Liver (tissue), 9 donors: Measurements from ENCODE around the gene FAM120B. TPM values are rescaled to one million over a fixed set of nuclear protein-coding genes. Genes with fewer than 3 reads are reported as not detected.

Source experiments
- DNase-seq: peaks from one replicate; pipeline ENCODE4 v3.0.0-alpha.2; 2017; ENCODE audit warnings: low spot score
- H3K27ac ChIP-seq, 2 donors: one replicate each; pipeline ENCODE4 v1.7.0; 2013; ENCODE audit warnings: inconsistent platforms in 2 of 2, low read length in 2 of 2, control low read depth in 1 of 2, low read depth in 1 of 2, mild to moderate bottlenecking in 1 of 2
- H3K27me3 ChIP-seq, 4 donors: one replicate each; pipeline versions ENCODE4 v1.6.1 to v1.7.0; 2013; ENCODE audit warnings: low read length in 3 of 4, inconsistent platforms in 1 of 4, mild to moderate bottlenecking in 1 of 4, moderate library complexity in 1 of 4; ENCODE audit not compliant: control insufficient read depth in 4 of 4, insufficient read depth in 4 of 4
- H3K36me3 ChIP-seq, 4 donors: one replicate each; pipeline versions ENCODE4 v1.6.1 to v1.7.0; 2013; ENCODE audit warnings: low read length in 3 of 4, mild to moderate bottlenecking in 3 of 4, low read depth in 1 of 4, moderate library complexity in 1 of 4; ENCODE audit not compliant: control insufficient read depth in 4 of 4, insufficient read depth in 3 of 4
- H3K4me1 ChIP-seq, 4 donors: one replicate each; pipeline versions ENCODE4 v1.6.1 to v1.7.0; 2013; ENCODE audit warnings: low read length in 3 of 4, mild to moderate bottlenecking in 3 of 4, moderate library complexity in 1 of 4; ENCODE audit not compliant: control insufficient read depth in 4 of 4, insufficient read depth in 4 of 4
- H3K4me3 ChIP-seq, 3 donors: one replicate each; pipeline versions ENCODE4 v1.6.1 to v1.7.0; 2013; ENCODE audit warnings: low read length in 3 of 3, control low read depth in 1 of 3, low read depth in 1 of 3, mild to moderate bottlenecking in 1 of 3
- H3K9ac ChIP-seq, 2 donors: one replicate each; pipeline ENCODE4 v1.7.0; 2013; ENCODE audit warnings: low read length in 2 of 2, mild to moderate bottlenecking in 2 of 2, moderate library complexity in 2 of 2, control low read depth in 1 of 2, low read depth in 1 of 2
- H3K9me3 ChIP-seq, 4 donors: one replicate each; pipeline versions ENCODE4 v1.6.1 to v1.7.0; 2013; ENCODE audit warnings: low read length in 3 of 4; ENCODE audit not compliant: control insufficient read depth in 4 of 4
- EGR1 ChIP-seq, 2 donors: IDR thresholded peaks; 2 replicates each; pipeline ENCODE4 v1.6.1; 2016 to 2018; ENCODE audit warnings: antibody characterized with exemption in 2 of 2, low read depth in 2 of 2
- FOXA1 ChIP-seq: IDR thresholded peaks from 2 replicates; pipeline ENCODE4 v1.6.1; 2016; ENCODE audit warnings: antibody characterized with exemption
- FOXA2 ChIP-seq: IDR thresholded peaks from 2 replicates; pipeline ENCODE4 v1.6.1; 2016; ENCODE audit warnings: antibody characterized with exemption
- GABPA ChIP-seq, 2 donors: IDR thresholded peaks in 1 of 2; conservative IDR thresholded peaks in 1 of 2; 2 replicates each; pipeline ENCODE4 v1.6.1; 2016; ENCODE audit warnings: antibody characterized with exemption in 2 of 2, mild to moderate bottlenecking in 1 of 2, moderate library complexity in 1 of 2
- HNF4A ChIP-seq, 2 donors: conservative IDR thresholded peaks; 2 replicates each; pipeline ENCODE4 v1.6.1; 2016; ENCODE audit warnings: antibody characterized with exemption in 2 of 2, mild to moderate bottlenecking in 2 of 2
- HNF4G ChIP-seq: IDR thresholded peaks from 2 replicates; pipeline ENCODE4 v1.6.1; 2016; ENCODE audit warnings: antibody characterized with exemption
- JUND ChIP-seq, 2 donors: IDR thresholded peaks; 2 replicates each; pipeline ENCODE4 v1.6.1; 2016; ENCODE audit warnings: antibody characterized with exemption in 2 of 2
- NR2F2 ChIP-seq: IDR thresholded peaks from 2 replicates; pipeline ENCODE4 v1.6.1; 2016; ENCODE audit warnings: antibody characterized with exemption
- RAD21 ChIP-seq, 2 donors: IDR thresholded peaks; 2 replicates each; pipeline ENCODE4 v1.6.1; 2016; ENCODE audit warnings: antibody characterized with exemption in 2 of 2, mild to moderate bottlenecking in 2 of 2
- RXRA ChIP-seq, 2 donors: IDR thresholded peaks; 2 replicates each; pipeline ENCODE4 v1.6.1; 2017 to 2018; ENCODE audit warnings: antibody characterized with exemption in 2 of 2, mild to moderate bottlenecking in 1 of 2
- SP1 ChIP-seq: IDR thresholded peaks from 2 replicates; pipeline ENCODE4 v1.6.1; 2018; ENCODE audit warnings: antibody characterized with exemption, mild to moderate bottlenecking
- TAF1 ChIP-seq: conservative IDR thresholded peaks from 2 replicates; pipeline ENCODE4 v1.6.1; 2016; ENCODE audit warnings: antibody characterized with exemption, mild to moderate bottlenecking
- YY1 ChIP-seq: IDR thresholded peaks from 2 replicates; pipeline ENCODE4 v1.6.1; 2016; ENCODE audit warnings: antibody characterized with exemption, mild to moderate bottlenecking
- WGBS: extraction: QIAGEN DNeasy Blood & Tissue Kit; methylation state at CpG from one replicate; pipeline ENCODE4 v1.1.7; 2013; 5-methylcytosine and 5-hydroxymethylcytosine counted together
- polyA plus RNA-seq, 2 donors: library from polyadenylated mRNA; stranded (reverse) in 1 of 2; unstranded in 1 of 2; fragments of 200-250 nt in 1 of 2; fragments of >200 nt in 1 of 2; fragmentation: Nextera tagmentation in 1 of 2; extraction: Ambion mirVana in 1 of 2; gene quantifications; one replicate each; pipeline versions ENCODE4 v1.2.1 to v1.2.3, GENCODE V29; 2013 to 2015
- total RNA-seq, 2 donors: library from RNA; depleted of rRNA; stranded (reverse); fragments of >200 nt; gene quantifications; one replicate each; pipeline ENCODE4 v1.2.3, GENCODE V29; 2014
- TF ChIP-seq, protein P1 (sequence below): fragments of 150-350 bp; IDR thresholded peaks from 2 replicates; pipeline ENCODE4 v1.5.1; 2017; ENCODE audit warnings: improper control_type of control experiment, low read depth, low read length; ENCODE audit not compliant: missing input control
- TF ChIP-seq, protein P2 (sequence below): IDR thresholded peaks from 2 replicates; pipeline ENCODE4 v1.6.1; 2016; ENCODE audit warnings: antibody characterized with exemption
- TF ChIP-seq, protein P3 (sequence below): IDR thresholded peaks from 2 replicates; pipeline ENCODE4 v1.6.1; 2016; ENCODE audit warnings: antibody characterized with exemption, mild to moderate bottlenecking
- TF ChIP-seq, protein P4 (sequence below): IDR thresholded peaks from 2 replicates; pipeline ENCODE4 v1.6.1; 2016; ENCODE audit warnings: antibody characterized with exemption
- donor health status: healthy.
- donor health status: healthy.
- donor health status: healthy.
- donor health status: healthy.
- donor health status: healthy.

FAM120B gene
- total and polyA plus RNA-seq, 4 donors, result 6.0 to 11.1 (median 9.1) TPM

DNA sequence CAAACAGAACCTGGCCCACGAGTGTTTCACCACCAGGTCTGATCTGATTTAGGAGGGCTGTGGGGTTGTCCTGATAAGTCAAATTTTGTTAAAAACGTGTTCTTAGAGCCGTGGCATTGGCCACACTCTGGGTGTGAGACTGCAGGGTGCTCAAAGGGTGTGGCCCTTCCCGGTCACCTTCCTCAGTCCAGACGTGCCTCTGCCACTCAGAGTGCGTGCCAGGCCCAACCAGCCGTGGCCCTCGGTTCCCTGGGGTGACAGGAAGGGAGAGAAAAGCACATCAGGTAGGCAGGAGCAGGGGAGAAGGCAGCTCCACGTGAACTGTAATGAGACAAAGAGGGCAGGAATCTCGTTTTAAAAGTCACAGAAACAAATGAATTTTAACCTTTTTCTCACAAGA is 115.4 kb downstream of the FAM120B start:
- no peak overlapping the region for H3K9ac ChIP-seq
- H3K4me1 ChIP-seq, result no peaks in the 10 kb centered on the region
- H3K36me3 ChIP-seq, result no peaks in the 10 kb centered on the region
- no peak for DNase-seq
- TF ChIP-seq YY1 (no peak), RXRA (IDR thresholded peaks at IDR 0.05) (no peak), RAD21 (IDR thresholded peaks at IDR 0.05) (no peak), NR2F2 (no peak), EGR1 (IDR thresholded peaks at IDR 0.05; ENCODE audit: low read depth in 2 of 2) (no peak), FOXA1 (no peak), JUND (IDR thresholded peaks at IDR 0.05) (no peak), SP1 (no peak), HNF4A (conservative IDR thresholded peaks at IDR 0.05) (no peak), FOXA2 (no peak), HNF4G (no peak), GABPA (IDR thresholded peaks at IDR 0.05 in 1 of 2, conservative IDR thresholded peaks at IDR 0.05 in 1 of 2) (no peak), TAF1 (no peak)
- TF ChIP-seq, protein P1, sequence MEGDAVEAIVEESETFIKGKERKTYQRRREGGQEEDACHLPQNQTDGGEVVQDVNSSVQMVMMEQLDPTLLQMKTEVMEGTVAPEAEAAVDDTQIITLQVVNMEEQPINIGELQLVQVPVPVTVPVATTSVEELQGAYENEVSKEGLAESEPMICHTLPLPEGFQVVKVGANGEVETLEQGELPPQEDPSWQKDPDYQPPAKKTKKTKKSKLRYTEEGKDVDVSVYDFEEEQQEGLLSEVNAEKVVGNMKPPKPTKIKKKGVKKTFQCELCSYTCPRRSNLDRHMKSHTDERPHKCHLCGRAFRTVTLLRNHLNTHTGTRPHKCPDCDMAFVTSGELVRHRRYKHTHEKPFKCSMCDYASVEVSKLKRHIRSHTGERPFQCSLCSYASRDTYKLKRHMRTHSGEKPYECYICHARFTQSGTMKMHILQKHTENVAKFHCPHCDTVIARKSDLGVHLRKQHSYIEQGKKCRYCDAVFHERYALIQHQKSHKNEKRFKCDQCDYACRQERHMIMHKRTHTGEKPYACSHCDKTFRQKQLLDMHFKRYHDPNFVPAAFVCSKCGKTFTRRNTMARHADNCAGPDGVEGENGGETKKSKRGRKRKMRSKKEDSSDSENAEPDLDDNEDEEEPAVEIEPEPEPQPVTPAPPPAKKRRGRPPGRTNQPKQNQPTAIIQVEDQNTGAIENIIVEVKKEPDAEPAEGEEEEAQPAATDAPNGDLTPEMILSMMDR, result no peak
- TF ChIP-seq, protein P2, sequence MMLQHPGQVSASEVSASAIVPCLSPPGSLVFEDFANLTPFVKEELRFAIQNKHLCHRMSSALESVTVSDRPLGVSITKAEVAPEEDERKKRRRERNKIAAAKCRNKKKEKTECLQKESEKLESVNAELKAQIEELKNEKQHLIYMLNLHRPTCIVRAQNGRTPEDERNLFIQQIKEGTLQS, result no peak
- TF ChIP-seq, protein P3, sequence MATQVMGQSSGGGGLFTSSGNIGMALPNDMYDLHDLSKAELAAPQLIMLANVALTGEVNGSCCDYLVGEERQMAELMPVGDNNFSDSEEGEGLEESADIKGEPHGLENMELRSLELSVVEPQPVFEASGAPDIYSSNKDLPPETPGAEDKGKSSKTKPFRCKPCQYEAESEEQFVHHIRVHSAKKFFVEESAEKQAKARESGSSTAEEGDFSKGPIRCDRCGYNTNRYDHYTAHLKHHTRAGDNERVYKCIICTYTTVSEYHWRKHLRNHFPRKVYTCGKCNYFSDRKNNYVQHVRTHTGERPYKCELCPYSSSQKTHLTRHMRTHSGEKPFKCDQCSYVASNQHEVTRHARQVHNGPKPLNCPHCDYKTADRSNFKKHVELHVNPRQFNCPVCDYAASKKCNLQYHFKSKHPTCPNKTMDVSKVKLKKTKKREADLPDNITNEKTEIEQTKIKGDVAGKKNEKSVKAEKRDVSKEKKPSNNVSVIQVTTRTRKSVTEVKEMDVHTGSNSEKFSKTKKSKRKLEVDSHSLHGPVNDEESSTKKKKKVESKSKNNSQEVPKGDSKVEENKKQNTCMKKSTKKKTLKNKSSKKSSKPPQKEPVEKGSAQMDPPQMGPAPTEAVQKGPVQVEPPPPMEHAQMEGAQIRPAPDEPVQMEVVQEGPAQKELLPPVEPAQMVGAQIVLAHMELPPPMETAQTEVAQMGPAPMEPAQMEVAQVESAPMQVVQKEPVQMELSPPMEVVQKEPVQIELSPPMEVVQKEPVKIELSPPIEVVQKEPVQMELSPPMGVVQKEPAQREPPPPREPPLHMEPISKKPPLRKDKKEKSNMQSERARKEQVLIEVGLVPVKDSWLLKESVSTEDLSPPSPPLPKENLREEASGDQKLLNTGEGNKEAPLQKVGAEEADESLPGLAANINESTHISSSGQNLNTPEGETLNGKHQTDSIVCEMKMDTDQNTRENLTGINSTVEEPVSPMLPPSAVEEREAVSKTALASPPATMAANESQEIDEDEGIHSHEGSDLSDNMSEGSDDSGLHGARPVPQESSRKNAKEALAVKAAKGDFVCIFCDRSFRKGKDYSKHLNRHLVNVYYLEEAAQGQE, result no peak
- TF ChIP-seq, protein P4, sequence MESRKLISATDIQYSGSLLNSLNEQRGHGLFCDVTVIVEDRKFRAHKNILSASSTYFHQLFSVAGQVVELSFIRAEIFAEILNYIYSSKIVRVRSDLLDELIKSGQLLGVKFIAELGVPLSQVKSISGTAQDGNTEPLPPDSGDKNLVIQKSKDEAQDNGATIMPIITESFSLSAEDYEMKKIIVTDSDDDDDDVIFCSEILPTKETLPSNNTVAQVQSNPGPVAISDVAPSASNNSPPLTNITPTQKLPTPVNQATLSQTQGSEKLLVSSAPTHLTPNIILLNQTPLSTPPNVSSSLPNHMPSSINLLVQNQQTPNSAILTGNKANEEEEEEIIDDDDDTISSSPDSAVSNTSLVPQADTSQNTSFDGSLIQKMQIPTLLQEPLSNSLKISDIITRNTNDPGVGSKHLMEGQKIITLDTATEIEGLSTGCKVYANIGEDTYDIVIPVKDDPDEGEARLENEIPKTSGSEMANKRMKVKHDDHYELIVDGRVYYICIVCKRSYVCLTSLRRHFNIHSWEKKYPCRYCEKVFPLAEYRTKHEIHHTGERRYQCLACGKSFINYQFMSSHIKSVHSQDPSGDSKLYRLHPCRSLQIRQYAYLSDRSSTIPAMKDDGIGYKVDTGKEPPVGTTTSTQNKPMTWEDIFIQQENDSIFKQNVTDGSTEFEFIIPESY, result no peak
- peaks cover 0 to 4% (median 0%) of the 10 kb centered on the region in 4 donors for H3K27me3 ChIP-seq
- WGBS, result 78% methylated on average over 10 of the region's 10 CpGs
- H3K4me3 ChIP-seq, result no peak overlapping the region
- H3K9me3 ChIP-seq, result no peaks in the 10 kb centered on the region
- H3K27ac ChIP-seq, result no peak overlapping the region

DNA sequence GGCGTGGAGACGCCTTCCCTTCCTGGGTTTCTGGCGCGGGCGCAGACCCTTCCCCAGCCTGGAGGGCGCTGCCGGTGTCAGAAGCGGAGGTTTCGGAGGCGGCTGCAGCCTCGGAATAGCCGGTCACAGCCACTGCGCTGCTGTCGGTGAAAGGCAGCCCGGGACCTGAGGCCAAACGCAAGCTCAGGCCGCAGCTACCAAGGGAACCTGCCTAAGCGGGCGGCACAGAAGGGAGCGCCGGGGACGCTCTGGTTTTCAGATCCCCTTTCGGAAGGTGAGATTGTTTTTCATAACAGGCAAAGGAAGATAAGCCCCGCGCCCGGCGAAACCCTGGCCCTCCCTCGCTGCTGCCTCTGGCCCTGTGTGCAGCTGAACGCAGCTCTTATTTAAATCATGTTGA is 116.5 kb downstream of the FAM120B start:
- Histone ChIP-seq H3K27me3 (peaks cover 0 to 4% (median 0%) of the 10 kb centered on the region in 4 donors), H3K36me3 (no peaks in the 10 kb centered on the region), H3K4me1 (no peaks in the 10 kb centered on the region), H3K27ac (no peak overlapping the region), H3K9me3 (no peaks in the 10 kb centered on the region), H3K4me3 (no peak overlapping the region), H3K9ac (no peak overlapping the region)
- no peak for DNase-seq
- WGBS, result 77% methylated on average over 29 of the region's 29 CpGs
- TF ChIP-seq HNF4A (conservative IDR thresholded peaks at IDR 0.05) (no peak), TAF1 (no peak), HNF4G (no peak), EGR1 (IDR thresholded peaks at IDR 0.05; ENCODE audit: low read depth in 2 of 2) (no peak), FOXA1 (no peak), YY1 (no peak), SP1 (no peak), JUND (IDR thresholded peaks at IDR 0.05) (no peak), FOXA2 (no peak), RAD21 (IDR thresholded peaks at IDR 0.05) (no peak), NR2F2 (no peak), RXRA (IDR thresholded peaks at IDR 0.05) (no peak), GABPA (IDR thresholded peaks at IDR 0.05 in 1 of 2, conservative IDR thresholded peaks at IDR 0.05 in 1 of 2) (no peak)
- TF ChIP-seq, protein P3, result no peak
- TF ChIP-seq, protein P4, result no peak
- TF ChIP-seq, protein P2, result no peak
